GM18502 (cell line): ENCODE results near the gene BICRA.
"Not testable (repeated sequence)": the region's sequence is repeated elsewhere in the genome, so short reads cannot be mapped to it uniquely, and the experiment has no call there.

Experiments
- ATAC-seq: cut with Tn5 transposase; IDR thresholded peaks from one replicate; pipeline ENCODE4 v1.9.1; 2021; ENCODE audit warnings: mild to moderate bottlenecking; ENCODE audit not compliant: unreplicated experiment, poor library complexity

The BICRA gene

DNA sequence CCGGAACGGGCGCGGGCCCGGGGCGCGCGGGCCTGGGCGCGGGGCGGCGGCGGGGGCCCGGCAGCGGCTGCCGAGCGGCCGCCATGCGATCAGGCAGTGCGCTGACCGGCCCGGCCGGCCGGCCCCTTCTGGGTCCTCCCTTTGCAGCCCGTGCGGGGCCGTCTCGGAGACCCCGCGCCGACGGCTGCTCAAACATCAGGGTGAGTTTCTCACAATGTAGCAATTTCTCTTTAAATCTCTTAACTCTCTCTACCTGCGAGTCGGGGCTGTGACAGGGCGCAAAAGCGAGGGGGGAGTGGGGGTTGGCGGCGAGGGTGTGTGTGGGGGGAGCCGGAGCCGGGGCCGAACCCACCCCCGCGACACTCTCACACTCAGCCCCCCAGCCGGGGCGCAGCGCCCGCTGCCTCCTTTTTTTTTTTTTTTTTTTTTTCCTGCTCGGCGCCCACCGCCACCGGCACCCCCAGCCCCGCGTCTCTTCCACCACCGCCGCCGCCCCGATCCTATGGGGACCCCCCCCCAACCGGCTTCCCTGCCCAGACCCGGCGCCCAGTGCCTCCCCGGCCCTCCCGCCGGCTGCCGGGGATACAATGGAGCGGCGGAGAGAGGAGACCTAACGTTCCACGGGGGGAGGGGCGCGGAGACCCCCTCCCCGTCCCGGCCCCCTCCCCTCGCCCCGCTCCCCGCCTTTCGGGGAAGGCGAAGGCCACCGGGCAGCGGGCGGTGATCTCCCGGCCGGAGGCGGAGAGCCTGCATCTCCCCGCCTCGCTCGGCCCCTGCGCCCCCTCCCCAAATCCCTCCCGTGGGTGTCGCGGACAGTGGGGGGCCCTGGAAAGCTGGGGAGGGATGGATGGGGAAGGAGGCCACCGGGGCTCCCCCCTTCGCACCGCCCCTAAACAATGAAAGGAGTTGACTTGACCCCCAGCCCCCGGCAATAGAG is at the start of gene BICRA:
Gene BICRA, plus strand, starts transcription at position 166 of the 937 bp plus-strand sequence. CDS start 64,441 bp downstream, outside the sequence.
- peak; percentile 60 for ATAC-seq

GRCh38 chr19:47560999-47561398 is 47.9 kb upstream of the BICRA start:
- no peak for ATAC-seq

DNA sequence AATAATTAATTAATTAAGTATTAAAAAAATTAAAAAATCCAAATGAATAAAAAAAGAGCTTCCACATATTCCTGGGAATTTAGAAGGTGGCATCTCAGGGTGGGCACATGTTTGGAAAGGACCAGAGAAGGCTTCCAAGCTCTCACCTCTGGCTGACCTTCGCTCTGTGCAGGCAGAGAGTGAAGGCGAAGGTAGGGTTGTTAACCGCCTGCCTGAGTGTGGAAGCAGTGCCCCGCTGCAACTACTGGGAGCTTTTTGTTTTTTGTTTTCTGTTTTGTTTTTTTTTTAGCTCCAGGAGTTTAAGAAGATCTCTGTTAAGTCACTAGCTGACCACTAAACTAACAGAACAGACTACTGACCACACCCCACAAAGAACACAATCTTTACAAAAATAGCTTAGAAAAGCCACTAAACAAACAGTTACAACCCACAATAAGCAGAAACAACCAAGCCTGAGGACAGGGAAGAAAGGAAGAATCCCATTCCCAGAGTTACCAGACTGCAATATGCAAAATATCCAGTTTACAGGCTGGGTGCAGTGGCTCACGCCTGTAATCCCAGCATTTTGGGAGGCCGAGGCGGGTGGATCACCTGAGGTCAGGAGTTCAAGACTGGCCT is 47.4 kb upstream of the BICRA start:
- no peak for ATAC-seq

- ATAC-seq: no peak
These were observed 44.9 kb upstream of the BICRA start for GRCh38 chr19:47564081-47564480.

- ATAC-seq: no peak
These were observed 39.6 kb upstream of the BICRA start for GRCh38 chr19:47569331-47569730.

DNA sequence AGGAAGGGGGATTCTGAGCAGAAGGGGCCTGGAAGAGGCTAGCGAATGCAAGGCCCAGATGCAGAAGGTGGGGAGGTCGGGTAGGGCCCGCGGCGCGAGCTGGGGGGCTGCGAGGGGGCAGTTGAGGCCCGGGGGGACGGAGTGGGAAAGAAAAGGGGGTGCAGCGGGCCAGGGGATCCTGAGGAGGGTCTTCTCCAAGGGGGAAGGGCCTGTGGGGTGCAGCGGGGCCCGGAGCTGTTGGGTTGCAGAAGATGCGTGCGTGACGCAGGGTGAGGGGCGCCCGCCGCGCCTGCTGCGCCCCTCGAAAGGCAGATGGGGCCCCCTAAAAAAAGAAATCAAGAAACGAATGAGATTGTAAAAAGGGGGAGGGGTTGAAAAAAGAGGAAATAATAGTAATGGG is 36.3 kb upstream of the BICRA start:
- ATAC-seq: no peak

GRCh38 chr19:47573071-47574026 is 35.6 kb upstream of the BICRA start, which contains the start of gene ZNF541:
Gene ZNF541, minus strand, starts transcription at chr19:47573148. Its CDS starts 17,292 bp downstream, at chr19:47555856.
- no peak for ATAC-seq

GRCh38 chr19:47580397-47580796 is 28.5 kb upstream of the BICRA start:
- ATAC-seq: no peak

GRCh38 chr19:47581605-47582319 is 27.2 kb upstream of the BICRA start:
- no peak for ATAC-seq

GRCh38 chr19:47582320-47582909 is 26.5 kb upstream of the BICRA start:
- ATAC-seq: no peak

- not testable (repeated sequence) for ATAC-seq
These were observed 25.8 kb upstream of the BICRA start for GRCh38 chr19:47583161-47583560.

DNA sequence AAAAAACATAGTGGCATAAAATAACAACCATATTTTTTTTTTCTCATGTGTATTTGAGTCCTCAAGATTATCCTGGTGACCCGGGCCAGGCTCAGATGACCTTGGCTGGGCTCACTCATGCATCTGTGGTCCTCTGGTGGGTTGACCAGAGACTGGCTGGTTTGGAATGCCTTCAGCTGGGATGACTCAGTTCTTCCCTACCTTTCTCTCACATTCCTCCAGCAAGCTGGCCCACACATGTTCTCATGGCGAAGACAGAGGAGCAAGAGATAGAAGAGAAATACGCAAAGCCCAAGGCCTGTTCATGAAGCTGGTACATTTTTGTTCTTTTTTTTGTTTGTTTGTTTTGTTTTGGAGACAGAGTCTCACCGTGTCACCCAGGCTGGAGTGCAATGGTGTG is 21.6 kb upstream of the BICRA start:
- ATAC-seq: no peak

DNA sequence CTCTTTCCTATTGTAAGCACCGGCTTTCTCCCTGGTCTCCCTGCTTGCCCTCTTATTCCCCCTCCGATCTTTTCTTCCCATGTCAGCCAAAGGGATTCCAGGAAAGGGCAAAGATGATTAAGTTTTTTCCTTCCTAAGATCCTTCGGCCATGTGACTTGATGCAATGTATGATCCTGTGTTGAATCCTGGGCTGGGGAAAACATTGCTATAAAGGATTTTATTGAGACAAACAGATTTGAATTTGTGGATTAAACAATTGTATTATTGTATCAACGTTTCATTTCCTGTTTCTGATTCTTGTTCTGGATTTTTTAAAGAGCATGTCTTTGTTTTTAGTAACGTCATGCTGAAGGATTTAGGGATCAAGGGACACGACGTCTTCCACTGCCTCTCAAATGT is 19.1 kb upstream of the BICRA start:
- no peak for ATAC-seq

- ATAC-seq: no peak
These were observed 15.1 kb upstream of the BICRA start for GRCh38 chr19:47593860-47594259.

GRCh38 chr19:47595944-47596343 is 13.0 kb upstream of the BICRA start:
- ATAC-seq: no peak

- no peak for ATAC-seq
These were observed 10.3 kb upstream of the BICRA start for GRCh38 chr19:47598407-47599349.

DNA sequence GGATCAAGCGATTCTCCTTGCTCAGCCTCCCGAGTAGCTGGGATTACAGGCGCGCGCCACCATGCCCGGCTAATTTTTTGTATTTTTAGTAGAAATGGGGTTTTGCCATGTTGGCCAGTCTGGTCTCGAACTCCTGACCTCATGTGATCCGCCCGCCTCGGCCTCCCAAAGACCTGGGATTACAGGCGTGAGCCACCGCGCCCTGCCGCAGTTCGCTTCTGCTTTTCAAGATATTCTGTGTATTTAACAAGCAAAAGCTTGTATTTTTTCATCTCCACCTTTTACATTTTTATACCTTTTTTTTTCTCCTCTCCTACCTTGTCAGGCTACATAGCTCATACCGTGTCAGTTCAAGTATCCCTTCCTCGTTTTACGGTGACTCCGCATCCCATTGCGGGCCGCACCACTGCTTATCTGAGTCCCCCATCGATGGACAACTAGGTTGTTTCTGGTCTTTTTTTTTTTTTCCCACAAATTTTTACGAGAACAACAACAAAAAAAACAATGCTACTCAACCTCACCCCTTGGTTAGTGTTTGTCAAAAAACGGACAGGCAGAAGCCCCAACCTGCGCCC is 9.2 kb upstream of the BICRA start:
- not testable (repeated sequence) for ATAC-seq
